Transverse colon (tissue), 4 donors: ENCODE results near the gene TOR1AIP1. TPM values are rescaled to one million over a fixed set of nuclear protein-coding genes. Genes with fewer than 3 reads are reported as not detected.

Experiments used
- DNase-seq: peaks from one replicate; pipeline ENCODE4 v3.0.0-alpha.2; 2019
- H3K27ac ChIP-seq, 4 donors: fragments of 200-600 bp; sonication (generic); 2 replicates each; pipeline ENCODE4 v1.5.1; 2016 to 2018; ENCODE audit warnings: inconsistent platforms in 4 of 4
- H3K27me3 ChIP-seq: fragments of 200-600 bp; sonication (generic); 2 replicates; pipeline ENCODE4 v1.5.1; 2017; ENCODE audit warnings: inconsistent platforms
- H3K36me3 ChIP-seq, 4 donors: fragments of 200-600 bp; sonication (generic); 2 replicates each; pipeline ENCODE4 v1.5.1; 2017 to 2019; ENCODE audit warnings: inconsistent platforms in 4 of 4
- H3K4me1 ChIP-seq, 4 donors: fragments of 200-600 bp; sonication (generic); 2 replicates each; pipeline ENCODE4 v1.5.1; 2017 to 2020; ENCODE audit warnings: inconsistent platforms in 4 of 4
- H3K4me3 ChIP-seq, 4 donors: fragments of 200-600 bp; sonication (generic); 1 replicate in 1 of 4; 2 replicates in 3 of 4; pipeline versions ENCODE4 v1.5.1 to v1.6.1; 2017 to 2019; ENCODE audit warnings: inconsistent platforms in 4 of 4
- H3K9me3 ChIP-seq, 2 donors: fragments of 200-600 bp; sonication (generic); 2 replicates each; pipeline ENCODE4 v1.5.1; 2017 to 2019; ENCODE audit warnings: inconsistent platforms in 2 of 2
- CTCF ChIP-seq, 5 experiments: fragments of 200-600 bp in 3 of 5; fragments of 450-650 bp in 2 of 5; sonication (generic) in 3 of 5; IDR thresholded peaks; 1 replicate in 2 of 5; 2 replicates in 3 of 5; pipeline ENCODE4 v1.5.1; 2016 to 2017; ENCODE audit warnings: antibody characterized with exemption in 5 of 5, inconsistent platforms in 3 of 5, mild to moderate bottlenecking in 2 of 5, moderate library complexity in 1 of 5
- EP300 ChIP-seq: sonication (generic); formaldehyde crosslinking; IDR thresholded peaks from one replicate; pipeline ENCODE4 v1.6.1; 2017; ENCODE audit warnings: antibody characterized with exemption, low read depth
- POLR2A ChIP-seq: fragments of 450-650 bp; IDR thresholded peaks from one replicate; pipeline ENCODE4 v1.6.1; 2016; ENCODE audit warnings: antibody characterized with exemption, mild to moderate bottlenecking, moderate library complexity
- POLR2AphosphoS5 ChIP-seq, 3 donors: sonication (generic); formaldehyde crosslinking; IDR thresholded peaks; one replicate each; pipeline ENCODE4 v1.6.1; 2016; ENCODE audit warnings: antibody characterized with exemption in 3 of 3
- WGBS, 2 donors: methylation state at CpG; one replicate each; pipeline ENCODE4 v1.1.5; 2018; ENCODE audit warnings: low coverage in 1 of 2; 5-methylcytosine and 5-hydroxymethylcytosine counted together
- in situ Hi-C, 4 donors: fragments of 200-750 bp; cut with MboI; loops; one replicate each; pipeline versions ENCODE4 v1.15.0 to v1.15.1; 2017; ENCODE audit warnings: low sequenced_read_pairs in 3 of 4, low pct_ligation_motif_present in 1 of 4, low pct_unique_long_range_greater_than_20kb in 1 of 4
- intact Hi-C: fragments of 100-400 bp; cut with DNase I; formaldehyde crosslinking; loops from one replicate; pipeline ENCODE4 v1.15.1; 2023; ENCODE audit warnings: low total_unique reads
- total RNA-seq, 4 donors: library from RNA; depleted of rRNA; stranded (reverse); fragments of >200 nt; gene quantifications; one replicate each; pipeline ENCODE4 v1.1.0, GENCODE V29; 2016

The TOR1AIP1 gene
- total RNA-seq, 4 donors from 2014 or later, result 34.8 to 44.6 (median 41.2) TPM

- DNase-seq, result no peak
- intact Hi-C loops, result no loop called here
- WGBS, 2 donors, result 94 to 100% methylated on average over 2 to 6 of the region's 6 CpGs
- in situ Hi-C loops, result loop anchor here in 1 of 4 donors (25.0 kb wide), 1 partner anchor 297 kb away; the partner anchor contains the start of gene QSOX1
- H3K4me3 ChIP-seq, result no peak overlapping the region
- H3K27ac ChIP-seq, result no peak overlapping the region
- peaks cover 0 to 4% (median 0%) of the 10 kb centered on the region in 4 donors for H3K4me1 ChIP-seq
- H3K9me3 ChIP-seq, result no peaks in the 10 kb centered on the region
- no peaks in the 10 kb centered on the region for H3K27me3 ChIP-seq
- peaks cover 0 to 21% (median 7%) of the 10 kb centered on the region in 4 donors for H3K36me3 ChIP-seq
- TF ChIP-seq CTCF (IDR thresholded peaks at IDR 0.05) (no peak), POLR2A (no peak), POLR2AphosphoS5 (IDR thresholded peaks at IDR 0.05) (no peak), EP300 (no peak)
Measured at GRCh38 chr1:179865377-179865776, 16.7 kb upstream of the TOR1AIP1 start.

DNA sequence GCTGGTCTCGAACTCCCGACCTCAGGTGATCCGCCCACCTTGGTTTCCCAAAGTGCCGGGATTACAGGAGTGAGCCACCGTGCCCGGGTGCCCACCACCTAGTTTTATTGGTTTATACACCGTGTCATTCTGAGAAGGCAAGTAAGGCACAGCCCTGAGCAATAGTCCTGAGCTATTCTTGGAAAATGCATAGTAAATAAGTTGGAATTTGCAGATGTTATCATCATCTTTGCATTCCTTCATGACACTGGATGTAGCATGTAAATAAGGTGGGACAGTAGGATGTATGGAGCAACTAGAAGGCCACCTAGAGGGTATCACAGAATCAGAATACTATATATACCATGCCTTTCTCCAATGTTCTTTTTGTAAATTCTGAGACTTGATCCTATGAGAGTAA, 15.5 kb upstream of the TOR1AIP1 start:
- H3K27ac ChIP-seq, result no peak overlapping the region
- in situ Hi-C loops (loop anchor here in 1 of 4 donors (25.0 kb wide), 1 partner anchor 296 kb away; the partner anchor contains the start of gene QSOX1), intact Hi-C loops (no loop called here)
- H3K4me1 ChIP-seq, result peaks cover 3 to 11% (median 5%) of the 10 kb centered on the region in 4 donors
- H3K9me3 ChIP-seq, result no peaks in the 10 kb centered on the region
- H3K4me3 ChIP-seq, result no peak overlapping the region
- DNase-seq, result no peak
- no peaks in the 10 kb centered on the region for H3K27me3 ChIP-seq
- peaks cover 0 to 21% (median 7%) of the 10 kb centered on the region in 4 donors for H3K36me3 ChIP-seq
- TF ChIP-seq EP300 (no peak), POLR2AphosphoS5 (IDR thresholded peaks at IDR 0.05) (no peak), POLR2A (no peak), CTCF (IDR thresholded peaks at IDR 0.05) (no peak)
- WGBS, 2 donors, result 93 to 96% methylated on average over 7 of the region's 7 CpGs

DNA sequence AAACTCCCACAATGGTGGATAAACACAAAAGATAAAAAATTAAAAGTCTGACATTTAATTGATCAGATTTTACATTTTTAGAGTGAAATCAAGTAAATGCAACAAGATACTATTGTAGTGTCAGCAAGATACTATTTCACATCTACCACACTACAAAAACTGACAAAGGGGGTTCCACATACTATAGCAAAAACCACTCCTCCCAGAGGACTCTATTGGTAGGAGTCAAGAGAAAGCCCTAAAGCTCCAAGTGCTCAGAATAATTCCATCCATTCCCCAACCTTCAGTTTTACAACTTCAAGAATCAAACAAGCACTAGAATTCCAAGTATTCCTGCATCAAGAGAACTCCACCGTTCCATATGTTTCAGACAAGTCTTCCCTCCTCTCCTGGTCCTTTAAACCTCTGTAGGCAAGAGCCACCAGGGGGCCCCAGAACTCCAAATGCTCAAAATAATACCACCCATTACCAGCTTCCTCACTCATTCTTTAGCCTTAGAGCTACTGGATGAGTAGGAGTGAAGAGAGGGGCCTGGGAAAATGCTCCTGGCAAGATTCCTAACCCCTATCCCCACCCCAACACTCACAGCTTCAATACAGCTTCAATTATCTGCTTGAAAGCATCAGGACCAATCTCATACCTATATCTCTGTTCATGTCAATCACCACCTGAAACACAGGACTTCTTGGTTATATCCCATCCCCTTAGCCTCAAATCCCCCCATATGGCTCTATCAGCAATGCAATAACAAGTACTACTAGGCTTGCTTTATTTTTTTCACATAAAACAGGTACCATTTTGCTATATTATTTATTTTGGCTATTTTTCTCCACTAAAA, 14.4 kb upstream of the TOR1AIP1 start:
- no peaks in the 10 kb centered on the region for H3K9me3 ChIP-seq
- peaks cover 0 to 21% (median 7%) of the 10 kb centered on the region in 4 donors for H3K36me3 ChIP-seq
- no peaks in the 10 kb centered on the region for H3K27me3 ChIP-seq
- intact Hi-C loops (no loop called here), in situ Hi-C loops (loop anchor here in 1 of 4 donors (25.0 kb wide), 1 partner anchor 295 kb away; the partner anchor contains the start of gene QSOX1)
- peaks cover 3 to 22% (median 6%) of the 10 kb centered on the region in 4 donors for H3K4me1 ChIP-seq
- peak; percentile 61 for DNase-seq
- TF ChIP-seq POLR2AphosphoS5 (IDR thresholded peaks at IDR 0.05) (no peak), POLR2A (no peak), EP300 (no peak), CTCF (IDR thresholded peaks at IDR 0.05) (peak; percentile 42 to 67 (median 59))
- no peak overlapping the region for H3K4me3 ChIP-seq
- no peak overlapping the region for H3K27ac ChIP-seq
- 8 to 14% methylated on average over 1 of the region's 1 CpG for WGBS, 2 donors

DNA sequence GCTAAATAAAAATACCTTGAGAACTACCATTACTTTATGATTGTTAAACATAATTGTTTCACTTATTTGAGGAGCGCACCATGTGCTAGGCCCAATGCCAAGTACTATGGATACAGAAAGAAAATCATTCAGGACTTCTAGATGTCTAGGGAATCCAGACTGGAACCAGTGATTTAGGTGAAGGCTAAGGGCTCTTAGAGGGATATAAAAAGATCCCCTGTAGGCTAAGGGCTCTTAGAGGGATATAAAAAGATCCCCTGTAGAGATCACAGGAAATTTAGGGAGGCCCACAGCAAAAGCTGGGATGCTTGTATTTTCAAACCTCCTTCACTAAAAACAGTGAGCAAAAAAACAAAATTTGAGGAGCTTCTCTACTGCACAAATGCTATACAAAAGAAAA, 11.2 kb upstream of the TOR1AIP1 start:
- Histone ChIP-seq H3K9me3 (no peaks in the 10 kb centered on the region), H3K36me3 (peaks cover 0 to 8% (median 0%) of the 10 kb centered on the region in 4 donors), H3K4me3 (no peak overlapping the region), H3K27ac (no peak overlapping the region), H3K4me1 (peaks cover 21 to 51% (median 32%) of the 10 kb centered on the region in 4 donors), H3K27me3 (no peaks in the 10 kb centered on the region)
- DNase-seq, result no peak
- TF ChIP-seq POLR2A, result no peak
- no peak for TF ChIP-seq EP300
- TF ChIP-seq POLR2AphosphoS5 (IDR thresholded peaks at IDR 0.05), result no peak
- no peak for TF ChIP-seq CTCF (IDR thresholded peaks at IDR 0.05)
- intact Hi-C loops (no loop called here), in situ Hi-C loops (loop anchor here in 3 of 4 donors (10.0 to 25.0 kb wide), 4 partner anchors 84 to 304 kb away; partner anchors contain the start of genes QSOX1 (in 2 of the 3) and CEP350 (in 1 of the 3))
- WGBS, 2 donors, result 71 to 90% methylated on average over 1 of the region's 1 CpG
